C4-2B (cell line): ENCODE measurements around the gene COL4A1.

Experiments
- CTCF ChIP-seq: fragments of 450-650 bp; conservative IDR thresholded peaks from 2 replicates; pipeline ENCODE4 v1.5.1; 2017; ENCODE audit warnings: mild to moderate bottlenecking
- ZFX ChIP-seq: fragments of 450-650 bp; IDR thresholded peaks from 2 replicates; pipeline ENCODE4 v1.6.1; 2017

GRCh38 chr13:110185696-110186095 is 121.3 kb downstream of the COL4A1 start:
- TF ChIP-seq CTCF (no peak), ZFX (no peak)
